Measurements from ENCODE around the gene WDSUB1. TPM values are rescaled to one million over a fixed set of nuclear protein-coding genes. Genes with fewer than 3 reads are reported as not detected.
A peak's percentile ranks its signal among the peaks of the same experiment; 100 is the strongest.

The WDSUB1 gene
- total RNA-seq, 3 donors from 2014 or later (not counting 1 experiment from before 2014, with no cell fraction given) = 13.7 to 21.2 (median 14.9) TPM

DNA sequence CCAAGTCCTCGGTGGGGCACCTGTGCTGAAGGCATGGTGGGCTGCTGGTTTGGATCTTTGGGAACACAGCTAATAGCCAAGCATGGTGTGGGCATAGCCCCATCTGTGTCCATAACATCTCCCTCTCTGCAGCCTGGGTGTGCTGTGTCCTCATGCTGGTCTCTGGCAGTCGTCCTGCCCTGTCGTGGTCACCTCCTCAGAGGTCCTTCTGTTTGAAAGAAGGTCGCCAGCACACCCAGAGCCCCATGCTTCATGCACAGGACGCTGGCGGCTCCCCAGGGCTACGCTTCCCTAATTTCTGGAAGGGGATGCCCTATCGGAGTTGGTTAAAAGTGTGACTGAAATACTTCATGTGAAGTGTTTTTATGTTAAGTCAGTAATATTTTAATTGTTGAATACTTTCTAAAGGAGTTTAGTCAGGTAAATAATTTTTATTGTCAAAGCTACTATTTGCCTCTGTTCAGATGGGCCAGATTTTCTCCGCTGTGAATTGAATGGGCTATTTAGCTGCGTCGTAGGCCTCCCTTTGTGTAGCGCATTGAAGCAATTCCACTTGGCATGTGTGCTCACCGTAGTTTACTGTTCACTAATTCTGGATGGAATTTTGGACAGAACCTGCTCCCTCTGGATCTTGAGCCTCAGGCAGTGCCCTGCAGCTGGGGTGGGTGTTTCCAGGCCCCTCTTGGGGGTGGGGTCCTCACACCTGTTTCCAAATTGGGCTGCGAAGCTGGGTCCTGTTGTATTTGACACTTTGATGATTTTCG, 81.9 kb downstream of the WDSUB1 start:
- ATAC-seq (no peak), DNase-seq (no peak)
- Histone ChIP-seq H3K4me3 (ENCODE audit: low read length) (no peak overlapping the region), H3K27ac (ENCODE audit: low read length) (no peak overlapping the region), H3K36me3 (ENCODE audit: control insufficient read depth, insufficient read depth, low read length) (no peaks in the 10 kb centered on the region), H3K9me3 (ENCODE audit: control insufficient read depth, insufficient read depth, low read length) (no peaks in the 10 kb centered on the region), H3K4me1 (ENCODE audit: control insufficient read depth, insufficient read depth, low read length) (peaks cover 55% of the 10 kb centered on the region), H3K27me3 (ENCODE audit: control insufficient read depth, insufficient read depth, low read length) (no peaks in the 10 kb centered on the region)
- peaks cover 60 to 65% of the 10 kb centered on the region in 2 donors for H3K4me1 Mint-ChIP-seq
- no peaks in the 10 kb centered on the region for H3K27me3 Mint-ChIP-seq (ENCODE audit: low read depth in 2 of 2)
- 92% methylated on average over 15 of the region's 15 CpGs for WGBS (ENCODE audit: insufficient coverage)
- H3K4me3 Mint-ChIP-seq = no peak overlapping the region
- H3K9me3 Mint-ChIP-seq = no peaks in the 10 kb centered on the region
- no peak overlapping the region for H3K27ac Mint-ChIP-seq
- TF ChIP-seq, protein P1, sequence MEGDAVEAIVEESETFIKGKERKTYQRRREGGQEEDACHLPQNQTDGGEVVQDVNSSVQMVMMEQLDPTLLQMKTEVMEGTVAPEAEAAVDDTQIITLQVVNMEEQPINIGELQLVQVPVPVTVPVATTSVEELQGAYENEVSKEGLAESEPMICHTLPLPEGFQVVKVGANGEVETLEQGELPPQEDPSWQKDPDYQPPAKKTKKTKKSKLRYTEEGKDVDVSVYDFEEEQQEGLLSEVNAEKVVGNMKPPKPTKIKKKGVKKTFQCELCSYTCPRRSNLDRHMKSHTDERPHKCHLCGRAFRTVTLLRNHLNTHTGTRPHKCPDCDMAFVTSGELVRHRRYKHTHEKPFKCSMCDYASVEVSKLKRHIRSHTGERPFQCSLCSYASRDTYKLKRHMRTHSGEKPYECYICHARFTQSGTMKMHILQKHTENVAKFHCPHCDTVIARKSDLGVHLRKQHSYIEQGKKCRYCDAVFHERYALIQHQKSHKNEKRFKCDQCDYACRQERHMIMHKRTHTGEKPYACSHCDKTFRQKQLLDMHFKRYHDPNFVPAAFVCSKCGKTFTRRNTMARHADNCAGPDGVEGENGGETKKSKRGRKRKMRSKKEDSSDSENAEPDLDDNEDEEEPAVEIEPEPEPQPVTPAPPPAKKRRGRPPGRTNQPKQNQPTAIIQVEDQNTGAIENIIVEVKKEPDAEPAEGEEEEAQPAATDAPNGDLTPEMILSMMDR (IDR thresholded peaks at IDR 0.05) = no peak
- intact Hi-C loops (cut with micrococcal nuclease) = no loop called here
- H3K36me3 Mint-ChIP-seq = no peaks in the 10 kb centered on the region

DNA sequence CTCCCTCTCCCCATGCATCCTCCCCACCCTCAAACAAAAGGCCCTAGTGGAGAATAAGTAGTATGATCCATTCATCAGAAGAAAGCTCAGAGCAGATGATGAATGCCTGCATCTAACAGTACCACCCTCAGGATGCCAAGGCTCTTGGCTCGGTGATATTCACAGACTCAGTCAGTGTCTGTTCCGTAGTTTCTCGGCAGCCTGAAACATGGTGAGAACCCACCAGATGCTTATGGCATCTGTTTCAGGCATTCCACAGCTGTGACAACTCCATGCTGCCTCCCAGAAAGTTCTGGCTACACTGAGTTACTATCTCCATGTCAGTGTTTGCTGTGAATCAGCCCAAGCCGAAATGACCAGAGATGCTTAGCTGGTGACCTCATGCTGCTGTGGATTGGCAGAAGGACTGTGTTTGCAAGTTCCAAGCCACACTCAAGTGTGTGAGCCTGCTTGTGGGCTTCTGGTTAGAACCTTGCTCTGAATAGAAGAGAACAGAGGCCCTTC, 83.9 kb downstream of the WDSUB1 start:
- Histone ChIP-seq H3K4me1 (ENCODE audit: control insufficient read depth, insufficient read depth, low read length) (peaks cover 51% of the 10 kb centered on the region), H3K27ac (ENCODE audit: low read length) (no peak overlapping the region), H3K36me3 (ENCODE audit: control insufficient read depth, insufficient read depth, low read length) (no peaks in the 10 kb centered on the region), H3K27me3 (ENCODE audit: control insufficient read depth, insufficient read depth, low read length) (no peaks in the 10 kb centered on the region), H3K9me3 (ENCODE audit: control insufficient read depth, insufficient read depth, low read length) (no peaks in the 10 kb centered on the region), H3K4me3 (ENCODE audit: low read length) (no peak overlapping the region)
- Mint-ChIP-seq H3K27me3 (ENCODE audit: low read depth in 2 of 2) (no peaks in the 10 kb centered on the region), H3K9me3 (no peaks in the 10 kb centered on the region), H3K27ac (peak overlapping the region in 1 of 2 donors; percentile 91), H3K4me1 (peaks cover 56 to 58% of the 10 kb centered on the region in 2 donors), H3K4me3 (peak overlapping the region; percentile 28), H3K36me3 (no peaks in the 10 kb centered on the region)
- DNase-seq = no peak
- peak; percentile 50 to 66 (median 65) for ATAC-seq
- TF ChIP-seq, protein P1 (IDR thresholded peaks at IDR 0.05) = no peak
- WGBS (ENCODE audit: insufficient coverage) = 72% methylated on average over 4 of the region's 4 CpGs
- intact Hi-C loops (cut with micrococcal nuclease) = loop anchor here (1.0 kb wide), 1 partner anchor 24 kb away; no protein-coding TSS in a partner anchor

DNA sequence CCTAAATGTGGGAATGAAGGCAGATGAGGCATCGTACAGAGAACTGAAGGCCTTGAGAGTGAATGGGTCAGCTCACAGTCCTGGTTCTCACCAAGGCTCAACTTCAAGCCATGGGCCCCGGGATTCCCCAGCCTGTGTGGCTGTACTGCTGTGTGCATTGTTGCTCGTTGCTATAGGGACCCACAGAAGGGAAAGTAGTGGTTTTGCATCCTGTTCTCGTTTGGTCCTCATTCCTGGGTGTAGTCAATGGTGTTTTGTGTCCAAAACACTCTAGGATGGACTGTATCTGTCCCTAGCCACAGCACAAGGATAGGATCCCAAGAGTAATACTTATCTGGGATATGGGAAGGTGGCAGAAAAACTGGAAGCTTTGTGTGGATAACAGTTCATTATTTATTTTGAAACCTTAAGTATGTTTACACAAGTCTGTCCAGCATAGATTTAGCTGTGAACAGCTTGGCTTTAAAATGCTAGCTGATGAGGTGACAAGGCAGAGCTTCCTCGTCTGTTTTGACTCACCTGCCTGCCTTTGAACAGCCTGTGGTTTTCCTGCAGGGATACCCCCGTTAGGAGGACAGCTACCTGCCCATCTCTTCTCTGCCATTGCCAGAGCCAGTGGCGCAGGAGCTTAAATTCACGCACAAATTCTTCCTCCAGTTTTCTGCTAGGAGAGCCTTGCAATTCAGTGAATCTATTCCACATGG, 85.0 kb downstream of the WDSUB1 start:
- no peaks in the 10 kb centered on the region for H3K36me3 ChIP-seq (ENCODE audit: control insufficient read depth, insufficient read depth, low read length)
- peak; percentile 69 to 79 (median 78) for ATAC-seq
- WGBS (ENCODE audit: insufficient coverage) = 49% methylated on average over 8 of the region's 8 CpGs
- peak overlapping the region; percentile 59 for H3K27ac ChIP-seq (ENCODE audit: low read length)
- no peaks in the 10 kb centered on the region for H3K36me3 Mint-ChIP-seq
- peak; percentile 45 to 68 for DNase-seq
- H3K4me1 Mint-ChIP-seq = peaks cover 51 to 55% of the 10 kb centered on the region in 2 donors
- peak overlapping the region; percentile 41 to 91 for H3K27ac Mint-ChIP-seq
- H3K9me3 Mint-ChIP-seq = no peaks in the 10 kb centered on the region
- no peaks in the 10 kb centered on the region for H3K27me3 ChIP-seq (ENCODE audit: control insufficient read depth, insufficient read depth, low read length)
- intact Hi-C loops (cut with micrococcal nuclease) = loop anchor here (1.0 kb wide), 2 partner anchors 25 to 56 kb away; no protein-coding TSS in a partner anchor
- H3K9me3 ChIP-seq (ENCODE audit: control insufficient read depth, insufficient read depth, low read length) = no peaks in the 10 kb centered on the region
- H3K4me3 ChIP-seq (ENCODE audit: low read length) = no peak overlapping the region
- TF ChIP-seq, protein P1 (IDR thresholded peaks at IDR 0.05) = no peak
- H3K4me1 ChIP-seq (ENCODE audit: control insufficient read depth, insufficient read depth, low read length) = peaks cover 51% of the 10 kb centered on the region
- H3K27me3 Mint-ChIP-seq (ENCODE audit: low read depth in 2 of 2) = no peaks in the 10 kb centered on the region
- peak overlapping the region; percentile 53 for H3K4me3 Mint-ChIP-seq

Measured in natural killer cell (primary cell).